NCI-H128 (cell line): ENCODE measurements around the gene CIDEB.
"Not testable (repeated sequence)": the region's sequence is repeated elsewhere in the genome, so short reads cannot be mapped to it uniquely, and the experiment has no call there.

Source experiments
- DNase-seq: peaks from one replicate; lab custom pipeline; 2025; ENCODE audit not compliant: unreplicated experiment; lab: John Stamatoyannopoulos, UW

CIDEB gene

DNA sequence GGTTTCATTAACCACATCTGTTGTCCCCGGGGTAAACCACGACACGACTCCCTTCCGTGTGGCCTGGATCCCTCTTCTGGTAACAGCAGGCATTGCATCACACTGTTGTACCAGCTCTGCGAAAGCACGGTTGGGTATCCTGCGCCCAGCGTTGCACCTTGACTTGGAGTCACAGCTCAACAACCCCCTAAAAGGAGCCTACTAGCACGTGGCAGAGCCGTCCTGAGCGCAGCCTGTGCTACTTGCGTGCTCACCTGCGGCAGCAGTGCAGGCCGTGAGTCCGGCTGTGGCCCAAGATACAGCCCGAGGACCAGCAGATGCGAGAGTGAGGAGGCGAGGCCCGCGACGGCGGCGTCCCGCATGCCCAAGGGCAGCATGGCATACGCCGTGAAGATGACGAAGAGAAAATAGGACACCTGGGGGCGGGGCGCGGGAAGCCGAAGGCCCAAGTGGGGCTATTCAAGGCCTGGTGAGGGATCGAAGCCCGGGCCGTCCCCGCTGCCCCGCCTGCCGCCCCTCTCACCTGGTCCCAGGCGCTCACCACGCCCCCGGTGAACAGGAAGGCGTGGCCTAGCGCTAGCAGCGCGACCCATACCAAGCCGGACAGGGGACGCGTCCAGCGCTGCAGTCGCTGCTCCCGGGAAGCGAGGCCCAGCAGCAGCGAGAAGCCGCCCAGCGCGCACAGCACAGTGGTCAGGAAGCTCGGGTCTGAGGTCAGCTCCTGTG lies 24.7 kb upstream of the CIDEB start:
- peak; percentile 59 for DNase-seq

DNA sequence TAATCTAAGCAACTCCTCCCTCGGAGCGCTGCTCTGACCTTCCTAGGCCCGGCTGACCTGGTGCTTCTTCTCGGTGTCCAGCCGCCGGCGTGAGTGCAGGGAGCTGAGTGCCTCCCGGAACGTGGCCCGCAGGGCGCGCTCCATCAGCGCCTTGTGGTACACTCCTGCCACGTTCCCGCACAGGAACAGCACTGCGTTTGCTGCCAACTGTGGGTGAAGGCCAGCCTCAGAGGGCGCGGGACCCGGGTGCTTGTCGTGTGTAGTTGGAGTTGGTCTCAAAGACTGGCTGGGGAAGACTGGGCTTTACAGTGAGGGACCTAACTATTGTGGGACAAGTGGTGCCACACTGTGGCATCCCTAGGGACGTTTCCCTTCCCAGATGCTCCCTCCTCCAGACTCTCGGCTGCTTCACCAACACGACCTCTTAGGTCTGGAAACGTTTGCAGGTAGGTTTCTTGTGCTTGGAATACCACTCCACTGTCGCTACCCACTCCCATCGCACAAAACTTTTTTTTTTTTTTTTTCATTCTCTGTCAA lies 24.0 kb upstream of the CIDEB start:
- no peak for DNase-seq

DNA sequence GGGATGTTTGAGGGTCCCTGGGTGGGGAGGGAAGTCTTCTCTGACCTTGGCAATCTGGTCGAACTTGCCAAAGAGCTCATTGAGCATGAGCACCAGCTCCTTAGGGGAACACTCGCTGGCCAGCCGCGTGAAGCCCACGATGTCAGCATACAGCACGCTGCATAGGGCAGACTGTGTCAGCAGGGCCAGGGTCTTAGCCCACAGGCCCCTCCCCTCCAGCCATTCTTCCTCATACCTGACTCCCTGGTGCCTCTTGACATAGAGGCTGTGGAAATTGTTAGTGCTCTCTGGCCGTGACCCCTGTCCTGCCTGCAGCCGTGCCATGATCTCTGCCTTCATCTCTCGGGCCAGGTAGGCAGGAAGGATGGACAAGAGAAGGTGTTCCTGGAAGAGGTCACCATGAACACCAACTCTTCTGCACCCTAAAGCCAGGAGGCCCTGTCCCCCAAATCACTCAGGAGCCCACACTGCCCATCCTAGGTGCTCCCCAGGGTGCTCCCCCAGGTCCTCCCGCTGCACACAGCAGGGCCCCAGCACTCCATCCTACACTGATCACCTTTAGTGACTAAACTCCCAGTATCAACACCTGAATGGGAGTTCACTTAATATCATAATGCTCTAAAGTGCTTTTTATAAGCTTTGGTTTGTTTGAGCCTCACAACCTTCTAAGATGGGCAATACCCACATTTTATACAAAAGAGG lies 23.3 kb upstream of the CIDEB start:
- DNase-seq, result no peak

DNA sequence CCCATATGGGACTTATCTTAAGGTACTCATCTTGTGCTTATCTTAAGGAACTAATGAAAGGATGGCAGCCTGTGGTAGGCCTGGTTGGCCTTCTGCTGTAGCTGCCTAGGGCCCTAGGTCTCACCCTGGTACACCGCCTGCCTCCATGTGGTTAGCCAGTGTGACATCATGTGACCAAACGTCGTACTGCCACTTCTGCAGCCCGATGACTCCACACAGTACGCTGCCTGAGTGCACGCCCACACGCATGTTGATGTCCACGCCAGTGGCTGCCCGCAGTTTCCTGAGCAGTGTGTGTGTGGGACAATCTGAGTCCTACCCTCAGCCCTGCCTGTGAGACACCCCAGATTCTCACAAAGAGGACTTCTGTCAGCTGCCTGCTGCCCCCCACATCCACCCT lies 22.0 kb upstream of the CIDEB start:
- DNase-seq, result no peak

DNA sequence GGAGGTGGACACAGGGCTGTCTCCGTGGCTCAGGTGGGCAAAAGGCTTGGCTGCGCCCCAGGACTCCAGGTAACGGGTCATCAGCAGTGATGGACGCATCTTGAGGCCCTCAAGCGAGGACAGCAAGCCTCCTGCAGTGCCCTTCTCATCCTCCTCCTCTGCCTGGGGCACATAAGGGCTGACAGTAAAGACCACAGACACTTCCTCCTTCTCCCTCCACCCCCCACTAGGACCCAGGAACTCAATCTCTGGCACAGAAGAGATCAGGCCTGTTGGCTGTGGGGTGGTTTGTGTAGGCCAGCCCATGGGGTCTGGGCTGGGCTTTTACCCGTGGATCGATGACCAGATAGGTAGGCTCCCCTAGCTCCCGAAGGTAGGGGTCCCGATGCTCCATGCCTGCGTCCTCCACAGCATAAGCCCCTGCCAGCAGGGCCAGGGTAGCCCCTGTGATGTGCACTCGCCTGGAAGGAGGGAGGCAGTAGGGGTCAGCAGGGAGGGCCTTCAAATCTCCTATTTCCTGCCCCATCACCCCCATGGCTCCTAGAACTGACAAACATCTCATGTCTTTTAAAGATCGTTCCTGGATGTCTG lies 21.4 kb upstream of the CIDEB start:
- DNase-seq, result no peak

DNA sequence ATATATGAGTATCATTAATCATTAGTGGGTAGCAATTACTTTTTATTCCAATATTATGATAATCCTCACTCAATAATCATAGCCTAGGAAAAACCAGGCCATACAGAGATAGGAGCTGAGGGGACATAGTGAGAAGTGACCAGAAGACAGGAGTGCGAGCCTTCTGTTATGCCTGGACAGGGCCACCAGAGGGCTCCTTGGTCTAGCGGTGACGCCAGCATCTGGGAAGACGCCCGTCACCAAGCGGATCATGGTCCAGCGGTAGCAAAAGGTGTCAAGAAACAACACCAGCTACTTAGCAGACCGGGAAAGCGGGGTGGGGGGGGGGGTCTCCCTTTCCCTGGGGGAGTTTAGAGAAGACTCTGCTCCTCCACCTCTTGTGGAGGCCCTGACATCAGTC lies 20.1 kb upstream of the CIDEB start:
- DNase-seq, result not testable (repeated sequence)

DNA sequence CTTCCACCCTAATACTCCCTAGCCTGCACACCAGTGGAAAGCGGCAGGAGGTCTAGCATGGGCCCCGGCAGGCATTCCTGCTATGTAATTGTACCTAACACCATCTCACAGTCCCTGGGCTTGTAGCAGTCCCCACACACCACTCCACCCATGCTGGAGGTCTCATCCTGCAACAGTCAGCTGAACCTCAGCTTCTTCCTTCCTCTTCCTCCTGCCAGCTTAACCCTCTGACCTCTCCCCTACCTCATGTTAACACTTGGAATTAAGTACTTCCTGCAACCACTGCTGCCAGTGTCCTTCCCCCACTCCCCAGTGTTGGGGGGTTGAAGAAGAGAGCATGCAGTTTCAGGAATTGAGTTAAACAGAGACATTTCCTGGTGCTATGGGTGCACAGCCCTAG lies 19.5 kb upstream of the CIDEB start:
- no peak for DNase-seq

DNA sequence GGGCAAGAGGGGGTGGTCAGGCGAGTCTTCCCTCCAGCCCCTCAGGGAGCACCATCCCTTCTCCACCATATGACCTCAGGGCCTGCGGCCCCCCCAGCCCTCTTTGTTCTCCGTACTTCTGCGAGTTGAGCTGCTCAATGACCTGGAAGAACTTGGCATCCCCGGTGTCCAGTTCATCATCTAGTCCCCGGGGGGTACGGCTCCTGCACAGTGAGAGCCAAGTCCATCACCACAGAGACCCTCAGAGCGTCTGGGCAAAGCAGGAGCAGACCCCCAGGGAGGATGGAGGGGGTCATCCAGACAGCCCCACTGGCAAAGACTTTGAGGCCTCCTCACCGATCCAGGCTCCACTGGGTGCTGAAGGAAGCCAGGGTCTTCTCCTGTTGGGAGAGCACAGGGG lies 18.2 kb upstream of the CIDEB start:
- DNase-seq, result no peak

DNA sequence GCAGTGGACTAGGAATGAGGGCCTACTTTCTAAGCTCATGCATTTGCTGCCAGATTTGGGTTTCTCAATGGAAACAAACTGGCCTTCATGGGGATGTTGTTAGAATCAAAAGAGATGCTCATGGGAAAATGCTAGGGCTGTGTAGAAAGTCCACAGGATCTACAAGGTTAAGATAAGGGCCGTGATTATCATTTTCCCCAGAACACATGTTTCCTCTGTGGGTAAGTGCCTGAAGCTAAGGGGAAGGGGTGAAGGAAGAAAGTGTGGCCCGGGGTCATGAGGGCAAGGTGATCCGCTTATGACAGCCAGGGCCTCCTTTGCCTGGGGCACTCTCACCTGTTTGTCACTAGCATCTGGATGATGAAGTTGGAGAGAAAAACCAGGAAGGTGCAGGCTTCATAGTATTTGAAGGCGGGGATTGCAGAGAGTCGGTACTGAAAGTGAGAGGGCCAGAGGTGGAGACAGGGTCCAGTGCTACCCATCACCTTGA lies 17.3 kb upstream of the CIDEB start:
- DNase-seq, result no peak

DNA sequence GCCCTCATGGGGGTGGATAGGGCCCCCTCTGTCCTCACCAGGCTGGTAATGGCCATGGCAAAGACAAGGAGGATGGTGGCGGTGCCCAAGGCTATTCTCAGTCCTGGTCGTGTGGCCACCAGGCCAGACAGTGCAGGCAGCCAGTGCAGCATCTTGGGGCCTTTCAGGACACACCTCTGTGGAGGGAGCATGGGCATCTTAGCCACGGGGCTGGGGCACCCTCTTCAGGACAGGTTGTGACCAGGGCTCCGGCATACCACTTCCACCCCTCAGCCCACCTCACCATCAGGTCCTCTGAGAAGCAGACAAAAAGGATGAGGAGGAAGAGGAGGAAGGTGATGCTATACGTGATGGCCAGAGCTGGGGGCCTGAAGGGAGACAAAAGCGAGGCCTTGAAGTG lies 16.2 kb upstream of the CIDEB start:
- no peak for DNase-seq

DNA sequence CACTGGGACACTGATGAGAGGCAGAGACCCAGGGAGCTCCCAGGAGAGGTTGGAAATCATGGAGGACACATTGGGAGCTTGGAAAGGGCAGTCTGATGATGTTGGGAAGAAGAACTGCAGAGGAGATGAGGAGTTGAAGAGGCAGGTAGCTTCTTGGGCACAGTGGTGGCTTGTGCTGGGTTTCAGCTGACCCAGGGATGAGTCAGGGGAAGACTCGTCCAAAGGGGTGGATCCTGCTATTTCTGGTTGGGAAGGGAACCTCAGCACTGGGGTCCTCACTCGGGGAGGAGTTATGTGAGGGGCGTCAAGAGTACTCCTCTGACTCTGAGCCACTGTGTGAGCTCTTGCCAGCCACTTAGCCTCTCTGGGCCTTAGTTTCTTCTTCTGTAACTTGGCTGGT lies 15.6 kb upstream of the CIDEB start:
- no peak for DNase-seq

DNA sequence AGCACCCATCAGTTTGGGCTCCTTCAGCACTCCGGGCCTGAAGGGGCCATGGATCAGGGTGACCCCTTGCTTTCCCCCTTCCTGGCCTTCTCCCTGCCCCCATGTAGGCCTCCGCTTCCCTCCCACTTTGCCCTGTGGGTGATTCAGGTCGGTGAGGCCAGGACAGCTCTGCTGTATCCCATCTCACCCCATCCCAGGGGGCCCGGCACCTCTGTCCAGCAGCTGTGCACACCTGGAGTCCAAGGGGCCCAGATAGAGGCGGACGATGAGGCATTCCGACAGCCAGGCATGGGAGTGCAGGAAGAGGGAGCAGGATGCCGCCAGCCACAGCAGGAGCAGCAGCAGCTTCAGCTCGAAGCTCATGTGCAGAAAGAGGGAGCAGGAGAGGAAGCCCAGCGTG lies 14.9 kb upstream of the CIDEB start:
- no peak for DNase-seq

DNA sequence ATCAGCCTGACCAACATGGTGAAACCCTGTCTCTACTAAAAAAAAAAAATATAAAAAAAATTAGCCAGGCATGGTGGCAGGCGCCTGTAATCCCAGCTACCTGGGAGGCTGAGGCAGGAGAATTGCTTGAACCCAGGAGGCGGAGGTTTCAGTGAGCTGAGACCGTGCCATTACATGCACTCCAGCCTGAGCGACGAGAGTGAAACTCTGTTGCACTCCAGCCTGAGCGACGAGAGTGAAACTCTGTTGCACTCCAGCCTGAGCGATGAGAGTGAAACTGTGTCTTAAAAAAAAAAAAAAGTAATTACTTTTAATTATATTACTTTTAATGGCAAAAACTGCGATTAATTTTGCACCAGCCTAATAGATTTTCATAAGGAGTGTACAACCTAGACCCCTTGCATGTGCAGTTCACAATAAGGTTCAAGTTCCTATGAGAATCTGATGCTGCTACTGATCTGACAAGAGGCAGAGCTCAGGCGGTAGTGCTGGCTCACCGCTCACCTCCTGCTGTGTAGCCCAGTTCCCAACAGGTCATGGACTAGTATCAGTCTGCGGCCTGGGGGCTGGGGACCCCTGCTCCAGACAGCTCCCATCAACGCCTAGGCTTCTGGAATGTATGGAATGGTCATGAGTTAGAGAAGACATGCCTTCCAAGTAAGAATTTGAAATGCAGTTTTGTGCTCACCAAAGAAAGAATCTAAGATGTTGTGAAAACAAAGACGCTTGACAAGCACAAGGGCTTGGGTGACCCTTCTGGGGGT lies 13.6 kb upstream of the CIDEB start:
- no peak for DNase-seq

DNA sequence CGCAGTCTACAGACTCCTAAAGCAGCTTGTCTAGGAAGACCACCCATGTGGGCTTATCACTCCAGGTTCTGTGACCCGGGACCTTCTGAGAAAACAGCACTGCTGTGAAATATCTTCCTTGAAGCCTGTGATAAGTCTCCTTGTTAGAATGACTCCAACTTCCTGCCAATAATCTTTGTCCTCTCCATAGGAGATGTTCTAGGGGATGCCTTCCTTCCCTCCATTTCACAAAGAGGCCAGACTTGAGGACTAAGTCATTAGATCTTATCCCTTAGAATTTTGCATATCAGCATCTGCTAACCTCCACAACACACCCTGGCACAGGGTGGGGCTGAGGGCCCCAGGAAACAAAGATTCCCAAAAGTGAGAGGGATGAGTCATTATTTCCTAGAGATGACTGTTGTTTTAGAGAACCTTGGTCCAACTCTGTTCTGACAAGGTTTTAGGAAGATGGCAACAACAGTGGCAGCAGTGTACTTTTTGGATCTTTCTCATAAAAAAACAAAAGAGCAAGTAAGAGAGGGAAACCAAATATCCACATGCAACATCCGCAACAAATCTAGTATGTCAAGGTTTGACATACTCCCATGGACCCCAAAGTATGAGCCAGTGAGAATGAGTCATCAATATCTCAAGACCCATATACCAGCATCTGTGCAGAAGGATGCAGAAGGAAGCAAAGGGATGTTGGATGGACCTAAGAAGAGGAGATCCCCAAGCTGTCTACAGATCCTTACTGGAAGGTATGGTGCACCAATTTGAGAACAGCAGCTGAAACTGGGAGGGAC lies 9.6 kb upstream of the CIDEB start:
- no peak for DNase-seq

DNA sequence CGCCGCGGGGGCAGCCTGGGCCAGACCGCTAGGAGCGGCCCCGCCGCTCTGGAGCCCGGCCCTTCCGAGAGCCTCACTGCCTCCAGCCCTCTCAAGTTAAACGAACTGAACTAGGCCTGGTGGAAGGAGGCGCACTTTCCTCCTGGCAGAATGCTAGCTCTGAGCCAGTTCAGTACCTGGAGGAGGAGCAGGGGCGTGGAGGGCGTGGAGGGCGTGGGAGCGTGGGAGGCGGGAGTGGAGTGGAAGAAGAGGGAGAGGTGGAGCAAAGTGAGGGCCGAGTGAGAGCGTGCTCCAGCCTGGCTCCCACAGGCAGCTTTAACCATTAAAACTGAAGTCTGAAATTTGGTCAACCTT lies 8.8 kb upstream of the CIDEB start:
- DNase-seq, result no peak

DNA sequence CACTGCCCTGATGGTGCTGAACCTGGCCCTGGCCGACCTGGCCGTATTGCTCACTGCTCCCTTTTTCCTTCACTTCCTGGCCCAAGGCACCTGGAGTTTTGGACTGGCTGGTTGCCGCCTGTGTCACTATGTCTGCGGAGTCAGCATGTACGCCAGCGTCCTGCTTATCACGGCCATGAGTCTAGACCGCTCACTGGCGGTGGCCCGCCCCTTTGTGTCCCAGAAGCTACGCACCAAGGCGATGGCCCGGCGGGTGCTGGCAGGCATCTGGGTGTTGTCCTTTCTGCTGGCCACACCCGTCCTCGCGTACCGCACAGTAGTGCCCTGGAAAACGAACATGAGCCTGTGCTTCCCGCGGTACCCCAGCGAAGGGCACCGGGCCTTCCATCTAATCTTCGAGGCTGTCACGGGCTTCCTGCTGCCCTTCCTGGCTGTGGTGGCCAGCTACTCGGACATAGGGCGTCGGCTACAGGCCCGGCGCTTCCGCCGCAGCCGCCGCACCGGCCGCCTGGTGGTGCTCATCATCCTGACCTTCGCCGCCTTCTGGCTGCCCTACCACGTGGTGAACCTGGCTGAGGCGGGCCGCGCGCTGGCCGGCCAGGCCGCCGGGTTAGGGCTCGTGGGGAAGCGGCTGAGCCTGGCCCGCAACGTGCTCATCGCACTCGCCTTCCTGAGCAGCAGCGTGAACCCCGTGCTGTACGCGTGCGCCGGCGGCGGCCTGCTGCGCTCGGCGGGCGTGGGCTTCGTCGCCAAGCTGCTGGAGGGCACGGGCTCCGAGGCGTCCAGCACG lies 8.2 kb upstream of the CIDEB start:
- no peak for DNase-seq

DNA sequence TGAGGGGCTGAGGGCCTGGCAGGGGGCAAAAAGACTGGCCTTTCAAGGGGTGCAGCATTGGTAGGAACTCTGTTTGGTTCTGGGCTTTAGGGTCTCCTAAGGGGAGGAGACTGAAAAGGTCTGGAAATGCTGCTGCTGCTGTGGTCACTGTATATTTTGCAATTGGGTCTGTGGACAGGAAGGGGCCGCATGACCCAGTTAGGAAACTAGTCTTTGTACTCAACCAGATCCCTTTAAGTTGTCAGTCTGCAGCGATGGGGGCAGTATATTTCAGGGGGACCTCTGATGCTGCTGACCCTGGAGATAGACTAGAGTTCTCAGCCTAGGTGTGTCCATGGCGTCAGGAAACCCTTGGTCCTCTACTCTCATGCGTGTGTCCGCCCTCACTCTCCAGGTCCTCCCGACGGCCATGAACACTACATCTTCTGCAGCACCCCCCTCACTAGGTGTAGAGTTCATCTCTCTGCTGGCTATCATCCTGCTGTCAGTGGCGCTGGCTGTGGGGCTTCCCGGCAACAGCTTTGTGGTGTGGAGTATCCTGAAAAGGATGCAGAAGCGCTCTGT lies 7.5 kb upstream of the CIDEB start:
- DNase-seq, result no peak

DNA sequence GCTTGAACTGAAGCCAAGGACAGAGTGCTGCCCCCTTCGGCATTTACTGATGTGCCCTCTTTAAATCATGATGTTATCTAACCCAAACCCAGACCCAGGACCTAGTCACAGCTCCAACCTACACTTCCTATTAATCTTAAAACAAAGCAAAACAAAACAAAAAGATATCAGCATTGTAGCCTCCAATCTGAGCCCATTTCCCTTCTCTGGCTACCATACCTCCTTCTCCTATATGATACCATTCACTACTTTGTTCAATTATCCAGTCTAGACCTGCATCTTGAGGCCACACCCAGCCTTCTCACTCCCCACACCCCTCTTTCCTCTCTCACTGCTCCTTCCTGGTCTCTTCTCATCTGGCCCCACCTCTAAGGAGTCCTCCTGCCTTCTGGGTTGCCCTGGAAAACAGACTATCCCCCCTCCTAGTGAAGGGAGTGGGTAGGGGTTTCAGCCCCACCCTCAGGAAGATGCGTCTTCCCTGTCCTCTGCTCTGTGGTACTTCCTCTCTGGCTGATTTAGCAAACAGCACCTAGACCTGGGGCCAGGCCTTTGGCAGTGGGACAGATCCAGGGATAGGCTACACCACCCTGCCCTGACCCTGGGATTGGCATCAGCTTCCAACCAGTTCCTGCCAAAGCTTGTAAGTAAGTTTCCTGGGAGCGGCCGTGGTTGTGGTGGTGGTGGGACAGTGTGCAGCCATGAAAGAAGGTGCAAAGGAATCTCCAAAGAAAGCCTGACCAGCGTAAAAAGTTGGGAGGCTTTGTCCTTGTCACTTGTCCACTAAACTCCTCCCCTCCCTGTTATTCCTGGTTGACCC lies 6.8 kb upstream of the CIDEB start:
- no peak for DNase-seq

DNA sequence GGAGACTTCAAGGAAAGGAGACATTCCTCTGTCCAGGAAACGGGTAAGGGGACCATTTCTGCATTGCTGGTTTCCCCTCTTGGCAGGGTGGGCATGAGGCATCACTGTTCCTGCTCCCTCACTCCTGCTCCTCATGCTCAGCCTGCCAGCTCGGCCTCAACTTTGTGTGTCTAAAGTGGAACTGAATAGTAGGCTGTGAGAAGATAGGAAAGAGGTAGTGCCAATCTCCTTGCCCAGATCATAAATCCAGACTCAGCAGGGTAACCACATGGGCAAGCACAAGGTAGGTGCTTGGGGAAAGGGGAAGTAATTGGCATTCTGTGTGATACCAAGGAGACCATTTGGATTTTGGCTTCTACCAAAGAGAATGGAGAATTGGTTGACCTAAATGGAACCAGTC lies 6.1 kb upstream of the CIDEB start:
- DNase-seq, result no peak
